Measurements from ENCODE around the gene FAM168B. TPM values are rescaled to one million over a fixed set of nuclear protein-coding genes. Genes with fewer than 3 reads are reported as not detected.
"Not testable (repeated sequence)": the region's sequence is repeated elsewhere in the genome, so short reads cannot be mapped to it uniquely, and the experiment has no call there.

The FAM168B gene
- total and polyA plus RNA-seq, 2 donors, result 24.2 to 31.4 TPM

DNA sequence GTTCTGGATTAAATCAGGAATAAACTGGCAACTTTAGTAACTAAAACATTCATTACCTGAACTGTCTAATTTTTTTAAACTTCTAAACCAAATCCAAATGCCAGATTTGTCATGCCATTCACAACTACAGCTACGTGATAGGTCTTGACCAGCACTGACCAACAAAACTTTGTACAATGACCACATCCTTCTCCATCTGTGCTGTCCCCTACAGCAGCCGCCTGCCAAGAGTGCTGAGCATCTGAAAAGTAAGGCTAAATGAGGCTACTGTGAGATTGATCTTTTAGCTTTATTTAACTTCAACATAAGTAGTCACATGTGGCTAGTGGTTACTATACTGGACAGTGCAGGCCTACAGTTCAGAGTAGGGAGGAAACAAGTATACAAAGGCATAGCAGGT, 7.6 kb downstream of the FAM168B start:
- Histone ChIP-seq H3K4me1 (ENCODE audit: control insufficient read depth in 2 of 2, insufficient read depth in 2 of 2, low read length in 2 of 2) (no peaks in the 10 kb centered on the region), H3K9me3 (ENCODE audit: control insufficient read depth in 2 of 2, insufficient read depth in 1 of 2, low read length in 1 of 2) (no peaks in the 10 kb centered on the region), H3K36me3 (ENCODE audit: control insufficient read depth in 2 of 2, insufficient read depth in 2 of 2, low read length in 1 of 2) (peaks cover 46 to 65% of the 10 kb centered on the region in 2 donors), H3K27me3 (ENCODE audit: control insufficient read depth in 2 of 2, insufficient read depth in 1 of 2, low read length in 1 of 2) (no peaks in the 10 kb centered on the region), H3K27ac (ENCODE audit: low read depth in 1 of 2, low read length in 1 of 2) (no peak overlapping the region), H3K4me3 (ENCODE audit: low read length in 2 of 2) (no peak overlapping the region)
- DNase-seq (ENCODE audit: low read depth in 6 of 9, low spot score in 9 of 9), result no peak
- WGBS, result 92% methylated on average over 2 of the region's 2 CpGs

DNA sequence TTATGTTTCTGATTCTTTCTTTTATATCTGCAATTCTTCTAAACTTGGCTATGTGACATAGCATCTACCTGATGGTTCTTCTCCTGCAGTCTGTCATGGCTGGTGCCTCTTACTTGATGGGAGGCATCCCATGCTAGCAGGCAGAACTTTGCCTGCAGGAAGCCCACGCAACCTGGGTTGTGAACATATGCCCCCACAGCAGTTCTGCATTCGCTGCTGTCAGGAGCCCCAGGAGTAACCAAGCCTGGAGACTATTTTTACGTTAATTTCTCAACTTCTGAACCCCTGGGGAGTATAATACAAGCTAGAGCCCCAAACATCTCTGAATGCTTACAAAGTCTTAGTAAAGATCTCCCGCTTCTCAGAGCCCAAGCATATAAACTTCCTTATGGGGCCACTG, 12.1 kb downstream of the FAM168B start:
- Histone ChIP-seq H3K27ac (ENCODE audit: low read depth in 1 of 2, low read length in 1 of 2) (no peak overlapping the region), H3K27me3 (ENCODE audit: control insufficient read depth in 2 of 2, insufficient read depth in 1 of 2, low read length in 1 of 2) (no peaks in the 10 kb centered on the region), H3K36me3 (ENCODE audit: control insufficient read depth in 2 of 2, insufficient read depth in 2 of 2, low read length in 1 of 2) (peaks cover 60 to 82% of the 10 kb centered on the region in 2 donors), H3K4me3 (ENCODE audit: low read length in 2 of 2) (no peak overlapping the region), H3K4me1 (ENCODE audit: control insufficient read depth in 2 of 2, insufficient read depth in 2 of 2, low read length in 2 of 2) (no peaks in the 10 kb centered on the region), H3K9me3 (ENCODE audit: control insufficient read depth in 2 of 2, insufficient read depth in 1 of 2, low read length in 1 of 2) (no peaks in the 10 kb centered on the region)
- 98% methylated on average over 4 of the region's 4 CpGs for WGBS
- no peak for DNase-seq (ENCODE audit: low read depth in 6 of 9, low spot score in 9 of 9)

- H3K27ac ChIP-seq (ENCODE audit: low read depth in 1 of 2, low read length in 1 of 2); H3K4me3 ChIP-seq (ENCODE audit: low read length in 2 of 2); H3K4me1 ChIP-seq (ENCODE audit: control insufficient read depth in 2 of 2, insufficient read depth in 2 of 2, low read length in 2 of 2); H3K9me3 ChIP-seq (ENCODE audit: control insufficient read depth in 2 of 2, insufficient read depth in 1 of 2, low read length in 1 of 2); H3K27me3 ChIP-seq (ENCODE audit: control insufficient read depth in 2 of 2, insufficient read depth in 1 of 2, low read length in 1 of 2); DNase-seq (ENCODE audit: low read depth in 6 of 9, low spot score in 9 of 9): not testable (repeated sequence)
- H3K36me3 ChIP-seq (ENCODE audit: control insufficient read depth in 2 of 2, insufficient read depth in 2 of 2, low read length in 1 of 2), result peaks cover 60 to 83% of the 10 kb centered on the region in 2 donors
- WGBS, result 98% methylated on average over 6 of the region's 6 CpGs
Measured at GRCh38 chr2:131079931-131080330, 13.3 kb downstream of the FAM168B start.

GRCh38 chr2:131077966-131078365, 15.3 kb downstream of the FAM168B start:
- Histone ChIP-seq H3K36me3 (ENCODE audit: control insufficient read depth in 2 of 2, insufficient read depth in 2 of 2, low read length in 1 of 2) (peaks cover 66 to 86% of the 10 kb centered on the region in 2 donors), H3K4me1 (ENCODE audit: control insufficient read depth in 2 of 2, insufficient read depth in 2 of 2, low read length in 2 of 2) (no peaks in the 10 kb centered on the region), H3K27ac (ENCODE audit: low read depth in 1 of 2, low read length in 1 of 2) (no peak overlapping the region), H3K27me3 (ENCODE audit: control insufficient read depth in 2 of 2, insufficient read depth in 1 of 2, low read length in 1 of 2) (no peaks in the 10 kb centered on the region), H3K4me3 (ENCODE audit: low read length in 2 of 2) (no peak overlapping the region), H3K9me3 (ENCODE audit: control insufficient read depth in 2 of 2, insufficient read depth in 1 of 2, low read length in 1 of 2) (no peaks in the 10 kb centered on the region)
- 94% methylated on average over 3 of the region's 3 CpGs for whole genome bisulfite sequencing
- DNase-seq (ENCODE audit: low read depth in 6 of 9, low spot score in 9 of 9), result no peak

GRCh38 chr2:131077182-131077846, 15.9 kb downstream of the FAM168B start:
- Histone ChIP-seq H3K9me3 (ENCODE audit: control insufficient read depth in 2 of 2, insufficient read depth in 1 of 2, low read length in 1 of 2) (no peaks in the 10 kb centered on the region), H3K27ac (ENCODE audit: low read depth in 1 of 2, low read length in 1 of 2) (peak overlapping the region in 1 of 2 donors; percentile 8), H3K36me3 (ENCODE audit: control insufficient read depth in 2 of 2, insufficient read depth in 2 of 2, low read length in 1 of 2) (peaks cover 66 to 83% of the 10 kb centered on the region in 2 donors), H3K4me3 (ENCODE audit: low read length in 2 of 2) (no peak overlapping the region), H3K4me1 (ENCODE audit: control insufficient read depth in 2 of 2, insufficient read depth in 2 of 2, low read length in 2 of 2) (no peaks in the 10 kb centered on the region), H3K27me3 (ENCODE audit: control insufficient read depth in 2 of 2, insufficient read depth in 1 of 2, low read length in 1 of 2) (no peaks in the 10 kb centered on the region)
- no peak for DNase-seq (ENCODE audit: low read depth in 6 of 9, low spot score in 9 of 9)
- WGBS, result 97% methylated on average over 11 of the region's 11 CpGs

DNA sequence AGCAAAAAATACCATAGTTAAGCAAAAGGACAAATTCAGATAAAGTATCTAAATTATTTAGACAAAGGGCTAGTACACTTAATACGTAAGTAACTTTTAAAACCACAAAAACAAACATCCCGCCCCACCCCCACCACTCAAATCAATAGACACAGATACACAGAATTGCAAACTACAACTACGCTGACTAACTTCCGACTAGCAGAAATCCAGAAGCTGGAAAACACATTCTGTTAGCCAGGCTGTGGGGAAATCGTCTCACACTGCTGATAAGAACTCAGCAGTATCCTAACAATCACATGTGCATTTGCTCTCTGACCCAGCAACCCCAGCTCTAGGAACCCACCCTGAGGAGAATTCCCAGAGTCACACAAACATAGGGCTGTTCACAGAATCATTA, 16.6 kb downstream of the FAM168B start:
- Histone ChIP-seq H3K9me3 (ENCODE audit: control insufficient read depth in 2 of 2, insufficient read depth in 1 of 2, low read length in 1 of 2) (no peaks in the 10 kb centered on the region), H3K4me3 (ENCODE audit: low read length in 2 of 2) (no peak overlapping the region), H3K36me3 (ENCODE audit: control insufficient read depth in 2 of 2, insufficient read depth in 2 of 2, low read length in 1 of 2) (peaks cover 67 to 82% of the 10 kb centered on the region in 2 donors), H3K4me1 (ENCODE audit: control insufficient read depth in 2 of 2, insufficient read depth in 2 of 2, low read length in 2 of 2) (no peaks in the 10 kb centered on the region), H3K27ac (ENCODE audit: low read depth in 1 of 2, low read length in 1 of 2) (no peak overlapping the region), H3K27me3 (ENCODE audit: control insufficient read depth in 2 of 2, insufficient read depth in 1 of 2, low read length in 1 of 2) (no peaks in the 10 kb centered on the region)
- 96% methylated on average over 5 of the region's 5 CpGs for WGBS
- no peak for DNase-seq (ENCODE audit: low read depth in 6 of 9, low spot score in 9 of 9)

DNA sequence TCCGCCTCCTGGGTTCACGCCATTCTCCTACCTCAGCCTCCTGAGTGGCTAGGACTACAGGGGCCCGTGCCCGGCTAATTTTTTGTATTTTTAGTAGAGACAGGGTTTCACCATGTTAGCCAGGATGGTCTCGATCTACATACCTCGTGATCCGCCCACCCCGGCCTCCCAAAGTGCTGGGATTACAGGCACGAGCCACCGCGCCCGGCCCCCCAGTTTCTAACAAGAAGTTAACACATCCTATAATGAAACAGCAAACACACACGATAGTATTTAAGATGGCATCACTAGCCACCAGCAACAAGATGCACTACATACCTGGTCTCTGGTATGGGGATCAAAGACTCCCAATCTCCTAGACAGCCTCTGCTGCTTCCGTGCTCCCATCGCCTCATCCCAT, 17.7 kb downstream of the FAM168B start:
- not testable (repeated sequence) for H3K4me3 ChIP-seq (ENCODE audit: low read length in 2 of 2); H3K27ac ChIP-seq (ENCODE audit: low read depth in 1 of 2, low read length in 1 of 2); H3K27me3 ChIP-seq (ENCODE audit: control insufficient read depth in 2 of 2, insufficient read depth in 1 of 2, low read length in 1 of 2); DNase-seq (ENCODE audit: low read depth in 6 of 9, low spot score in 9 of 9); H3K4me1 ChIP-seq (ENCODE audit: control insufficient read depth in 2 of 2, insufficient read depth in 2 of 2, low read length in 2 of 2); H3K9me3 ChIP-seq (ENCODE audit: control insufficient read depth in 2 of 2, insufficient read depth in 1 of 2, low read length in 1 of 2)
- H3K36me3 ChIP-seq (ENCODE audit: control insufficient read depth in 2 of 2, insufficient read depth in 2 of 2, low read length in 1 of 2), result peaks cover 68 to 82% of the 10 kb centered on the region in 2 donors
- 98% methylated on average over 15 of the region's 15 CpGs for WGBS

DNA sequence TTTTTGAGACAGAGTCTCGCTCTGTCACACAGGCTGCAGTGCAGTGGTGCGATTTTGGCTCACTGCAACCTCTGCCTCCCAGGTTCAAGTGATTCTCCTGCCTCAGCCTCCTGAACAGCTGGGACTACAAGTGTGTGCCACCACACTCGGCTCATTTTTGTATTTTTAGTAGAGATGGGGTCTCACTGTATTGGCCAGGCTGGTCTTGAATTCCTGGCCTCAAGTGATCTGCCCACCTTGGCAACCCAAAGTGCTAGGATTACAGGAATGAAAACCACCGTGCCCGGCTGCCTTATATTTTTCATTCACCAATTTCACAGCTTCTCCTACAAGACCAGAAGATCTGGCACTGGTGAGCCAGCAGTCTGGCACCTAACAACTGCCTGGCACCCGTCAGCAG, 25.1 kb downstream of the FAM168B start:
- peaks cover 43 to 62% of the 10 kb centered on the region in 2 donors for H3K36me3 ChIP-seq (ENCODE audit: control insufficient read depth in 2 of 2, insufficient read depth in 2 of 2, low read length in 1 of 2)
- 97% methylated on average over 6 of the region's 6 CpGs for WGBS
- H3K9me3 ChIP-seq (ENCODE audit: control insufficient read depth in 2 of 2, insufficient read depth in 1 of 2, low read length in 1 of 2); H3K27me3 ChIP-seq (ENCODE audit: control insufficient read depth in 2 of 2, insufficient read depth in 1 of 2, low read length in 1 of 2); H3K4me3 ChIP-seq (ENCODE audit: low read length in 2 of 2); DNase-seq (ENCODE audit: low read depth in 6 of 9, low spot score in 9 of 9); H3K27ac ChIP-seq (ENCODE audit: low read depth in 1 of 2, low read length in 1 of 2); H3K4me1 ChIP-seq (ENCODE audit: control insufficient read depth in 2 of 2, insufficient read depth in 2 of 2, low read length in 2 of 2): not testable (repeated sequence)

DNA sequence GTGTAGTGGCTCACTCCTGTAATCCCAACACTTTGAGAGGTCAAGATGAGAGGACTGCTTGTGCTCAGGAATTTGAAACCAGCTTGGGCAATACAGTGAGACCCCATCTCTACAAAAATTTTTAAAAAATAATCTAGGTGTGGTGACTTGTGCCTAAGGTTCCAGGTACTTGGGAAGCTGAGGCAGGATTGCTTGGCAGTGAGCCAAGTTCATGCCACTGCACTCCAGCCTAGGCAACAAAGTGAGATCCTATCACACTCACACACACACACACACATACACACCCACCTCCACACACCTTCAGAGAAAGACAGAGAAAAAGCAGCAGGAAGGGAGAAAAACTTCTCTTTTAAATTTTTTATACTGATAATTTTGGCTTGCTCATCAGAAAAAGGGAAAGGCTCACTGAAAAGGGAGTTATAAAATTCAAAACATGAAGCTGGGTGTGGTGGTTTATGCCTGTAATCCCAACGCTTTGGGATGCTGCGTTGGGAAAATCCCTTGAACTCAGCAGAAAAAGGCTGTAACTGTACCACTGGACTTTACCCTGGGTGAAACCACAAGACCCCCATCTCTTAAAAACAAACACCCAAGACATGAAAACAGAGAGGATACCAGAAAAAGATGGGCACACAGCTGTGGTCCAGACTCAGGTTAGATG, 25.7 kb downstream of the FAM168B start:
- DNase-seq (ENCODE audit: low read depth in 6 of 9, low spot score in 9 of 9), result no peak
- WGBS, result 94% methylated on average over 2 of the region's 2 CpGs
- Histone ChIP-seq H3K9me3 (ENCODE audit: control insufficient read depth in 2 of 2, insufficient read depth in 1 of 2, low read length in 1 of 2) (peaks cover 0 to under 1% of the 10 kb centered on the region in 2 donors), H3K27me3 (ENCODE audit: control insufficient read depth in 2 of 2, insufficient read depth in 1 of 2, low read length in 1 of 2) (no peaks in the 10 kb centered on the region), H3K36me3 (ENCODE audit: control insufficient read depth in 2 of 2, insufficient read depth in 2 of 2, low read length in 1 of 2) (peaks cover 44 to 63% of the 10 kb centered on the region in 2 donors), H3K4me1 (ENCODE audit: control insufficient read depth in 2 of 2, insufficient read depth in 2 of 2, low read length in 2 of 2) (no peaks in the 10 kb centered on the region), H3K4me3 (ENCODE audit: low read length in 2 of 2) (no peak overlapping the region), H3K27ac (ENCODE audit: low read depth in 1 of 2, low read length in 1 of 2) (no peak overlapping the region)

All from thymus (tissue), 11 donors.